CD4-positive, CD25-positive, alpha-beta regulatory T cell (primary cell): ENCODE measurements around the gene TRPV2. TPM values are rescaled to one million over a fixed set of nuclear protein-coding genes. Genes with fewer than 3 reads are reported as not detected.
"Not testable (repeated sequence)": the region's sequence is repeated elsewhere in the genome, so short reads cannot be mapped to it uniquely, and the experiment has no call there.

Experiments
- ATAC-seq, 2 donors: fragments of 150-1000 bp; cut with Tn5 transposase; one replicate each; pipeline ENCODE4 v1.10.0; 2021; ENCODE audit warnings: low read depth in 2 of 2, moderate number of reproducible peaks in 2 of 2, moderate library complexity in 1 of 2
- DNase-seq, 3 donors: peaks; one replicate each; pipeline versions ENCODE4 v3.0.0 to v3.0.0-alpha.2; 2012 to 2022; ENCODE audit warnings: mixed read lengths in 1 of 3
- H3K27ac ChIP-seq: one replicate; pipeline ENCODE4 v1.7.0; 2013; ENCODE audit warnings: mild to moderate bottlenecking, low read length; ENCODE audit not compliant: insufficient read depth, poor library complexity, severe bottlenecking
- H3K27me3 ChIP-seq: one replicate; pipeline ENCODE4 v1.7.0; 2013; ENCODE audit warnings: low read length; ENCODE audit not compliant: control insufficient read depth, insufficient read depth
- H3K36me3 ChIP-seq: one replicate; pipeline ENCODE4 v1.7.0; 2013; ENCODE audit warnings: mild to moderate bottlenecking, low read length, moderate library complexity; ENCODE audit not compliant: control insufficient read depth, insufficient read depth
- H3K4me1 ChIP-seq: 2 replicates; pipeline ENCODE4 v1.7.0; 2013; ENCODE audit warnings: mild to moderate bottlenecking, low read length; ENCODE audit not compliant: insufficient read depth, control insufficient read depth, poor library complexity, severe bottlenecking
- H3K4me3 ChIP-seq: one replicate; pipeline ENCODE4 v1.7.0; 2013; ENCODE audit warnings: low read depth, mild to moderate bottlenecking, low read length, moderate library complexity
- H3K9me3 ChIP-seq, 2 experiments: 1 replicate in 1 of 2; 2 replicates in 1 of 2; pipeline ENCODE4 v1.7.0; 2013; ENCODE audit warnings: low read length in 2 of 2, mild to moderate bottlenecking in 1 of 2, moderate library complexity in 1 of 2; ENCODE audit not compliant: control insufficient read depth in 2 of 2
- H3K27ac Mint-ChIP-seq, 3 donors: one replicate each; pipeline ENCODE4 v1.8.0; 2020 to 2022; ENCODE audit warnings: mild to moderate bottlenecking in 3 of 3, mixed read lengths in 3 of 3, moderate library complexity in 2 of 3
- H3K27me3 Mint-ChIP-seq: one replicate; pipeline ENCODE4 v1.8.0; 2022; ENCODE audit warnings: mild to moderate bottlenecking, mixed read lengths
- H3K36me3 Mint-ChIP-seq: one replicate; pipeline ENCODE4 v1.8.0; 2020; ENCODE audit warnings: mixed read lengths
- H3K4me1 Mint-ChIP-seq, 4 donors: one replicate each; pipeline ENCODE4 v1.8.0; 2020 to 2022; ENCODE audit warnings: mixed read lengths in 4 of 4, mild to moderate bottlenecking in 1 of 4
- H3K4me3 Mint-ChIP-seq, 4 donors: one replicate each; pipeline ENCODE4 v1.8.0; 2020 to 2022; ENCODE audit warnings: mild to moderate bottlenecking in 4 of 4, mixed read lengths in 4 of 4, moderate library complexity in 3 of 4
- H3K9me3 Mint-ChIP-seq, 7 donors: one replicate each; pipeline ENCODE4 v1.8.0; 2020 to 2022; ENCODE audit warnings: mixed read lengths in 7 of 7, mild to moderate bottlenecking in 3 of 7, moderate library complexity in 2 of 7
- polyA plus RNA-seq, 4 donors: library from polyadenylated mRNA; unstranded; fragments of 300-500 nt; fragmentation: Illumina TruSeq; gene quantifications; one replicate each; pipeline ENCODE4 v1.2.3, GENCODE V29; 2021
- total RNA-seq: library from RNA; stranded (reverse); gene quantifications from one replicate; pipeline ENCODE4 v1.2.3, GENCODE V29; 2022

The TRPV2 gene
- total and polyA plus RNA-seq, 5 donors from 2014 or later: 99.4 to 142 (median 125) TPM

DNA sequence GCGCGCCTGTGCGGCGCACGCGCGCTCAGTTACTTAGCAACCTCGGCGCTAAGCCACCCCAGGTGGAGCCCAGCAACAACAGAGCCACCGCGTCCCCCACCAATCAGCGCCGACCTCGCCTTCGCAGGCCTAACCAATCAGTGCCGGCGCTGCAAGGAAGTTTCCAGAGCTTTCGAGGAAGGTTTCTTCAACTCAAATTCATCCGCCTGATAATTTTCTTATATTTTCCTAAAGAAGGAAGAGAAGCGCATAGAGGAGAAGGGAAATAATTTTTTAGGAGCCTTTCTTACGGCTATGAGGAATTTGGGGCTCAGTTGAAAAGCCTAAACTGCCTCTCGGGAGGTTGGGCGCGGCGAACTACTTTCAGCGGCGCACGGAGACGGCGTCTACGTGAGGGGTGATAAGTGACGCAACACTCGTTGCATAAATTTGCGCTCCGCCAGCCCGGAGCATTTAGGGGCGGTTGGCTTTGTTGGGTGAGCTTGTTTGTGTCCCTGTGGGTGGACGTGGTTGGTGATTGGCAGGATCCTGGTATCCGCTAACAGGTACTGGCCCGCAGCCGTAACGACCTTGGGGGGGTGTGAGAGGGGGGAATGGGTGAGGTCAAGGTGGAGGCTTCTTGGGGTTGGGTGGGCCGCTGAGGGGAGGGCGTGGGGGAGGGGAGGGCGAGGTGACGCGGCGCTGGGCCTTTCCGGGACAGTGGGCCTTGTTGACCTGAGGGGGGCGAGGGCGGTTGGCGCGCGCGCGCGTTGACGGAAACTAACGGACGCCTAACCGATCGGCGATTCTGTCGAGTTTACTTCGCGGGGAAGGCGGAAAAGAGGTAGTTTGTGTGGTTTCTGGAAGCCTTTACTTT is 34.5 kb upstream of the TRPV2 start, which contains the start of gene UBB:
Gene UBB (plus strand): TSS at position 452 of the 856 bp plus-strand sequence. CDS start 817 bp downstream, outside the sequence.
- Mint-ChIP-seq H3K9me3 (peaks cover 0 to 2% (median 0%) of the 10 kb centered on the region in 7 donors), H3K4me3 (peak within 1 kb of the TSS; percentile 87 to 95 (median 92)), H3K27ac (peak within 1 kb of the TSS; percentile 96 to 99 (median 98)), H3K27me3 (peaks cover 7% of the 10 kb centered on the region), H3K36me3 (peaks cover 16% of the 10 kb centered on the region), H3K4me1 (peaks cover 5 to 44% (median 34%) of the 10 kb centered on the region in 4 donors)
- peak within 1 kb of the TSS; percentile 94 for H3K27ac ChIP-seq
- peak; percentile 96 to 98 for ATAC-seq
- no peaks in the 10 kb centered on the region for H3K9me3 ChIP-seq
- peaks cover 10% of the 10 kb centered on the region for H3K36me3 ChIP-seq
- H3K4me1 ChIP-seq: peaks cover 17% of the 10 kb centered on the region
- H3K27me3 ChIP-seq: no peaks in the 10 kb centered on the region
- peak within 1 kb of the TSS; percentile 98 for H3K4me3 ChIP-seq
- DNase-seq: peak; percentile 93 to 98 (median 96)

DNA sequence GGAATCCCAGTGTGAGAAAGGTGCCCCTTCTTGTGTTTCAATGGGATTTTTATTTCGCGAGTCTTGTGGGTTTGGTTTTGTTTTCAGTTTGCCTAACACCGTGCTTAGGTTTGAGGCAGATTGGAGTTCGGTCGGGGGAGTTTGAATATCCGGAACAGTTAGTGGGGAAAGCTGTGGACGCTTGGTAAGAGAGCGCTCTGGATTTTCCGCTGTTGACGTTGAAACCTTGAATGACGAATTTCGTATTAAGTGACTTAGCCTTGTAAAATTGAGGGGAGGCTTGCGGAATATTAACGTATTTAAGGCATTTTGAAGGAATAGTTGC is 33.9 kb upstream of the TRPV2 start:
- Mint-ChIP-seq H3K4me3 (peak overlapping the region; percentile 87 to 95 (median 92)), H3K4me1 (peaks cover 5 to 46% (median 35%) of the 10 kb centered on the region in 4 donors), H3K27me3 (peaks cover 8% of the 10 kb centered on the region), H3K27ac (peak overlapping the region; percentile 96 to 99 (median 98)), H3K9me3 (peaks cover 0 to 2% (median 0%) of the 10 kb centered on the region in 7 donors), H3K36me3 (peaks cover 16% of the 10 kb centered on the region)
- peaks cover 22% of the 10 kb centered on the region for H3K4me1 ChIP-seq
- H3K27me3 ChIP-seq: no peaks in the 10 kb centered on the region
- H3K27ac ChIP-seq: peak overlapping the region; percentile 94
- ATAC-seq (no peak), DNase-seq (no peak)
- peak overlapping the region; percentile 98 for H3K4me3 ChIP-seq
- no peaks in the 10 kb centered on the region for H3K9me3 ChIP-seq
- peaks cover 10% of the 10 kb centered on the region for H3K36me3 ChIP-seq

DNA sequence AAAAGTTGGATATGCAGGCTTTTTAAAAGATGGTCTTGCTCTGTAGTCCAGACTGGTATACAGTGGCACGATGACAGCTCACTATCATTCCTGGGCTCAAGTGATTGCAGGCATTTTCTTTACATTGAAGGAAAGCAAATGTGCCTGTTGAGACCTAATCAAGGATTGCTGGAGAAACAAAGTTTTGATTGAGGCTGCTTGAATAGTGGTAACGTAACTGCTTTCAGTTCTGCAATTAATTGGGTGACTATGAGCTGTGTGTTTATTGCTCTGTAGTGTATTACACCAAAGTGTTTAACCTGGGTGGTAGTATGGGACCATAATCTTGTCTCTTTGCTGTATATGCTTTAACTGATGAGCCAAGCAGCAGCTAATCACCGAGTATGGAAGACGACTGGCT is 32.2 kb upstream of the TRPV2 start:
- Histone ChIP-seq H3K27me3 (no peaks in the 10 kb centered on the region), H3K4me3 (peak overlapping the region; percentile 18), H3K9me3 (no peaks in the 10 kb centered on the region), H3K27ac (no peak overlapping the region), H3K36me3 (peaks cover 10% of the 10 kb centered on the region), H3K4me1 (peaks cover 23% of the 10 kb centered on the region)
- Mint-ChIP-seq H3K4me1 (peaks cover 5 to 57% (median 39%) of the 10 kb centered on the region in 4 donors), H3K36me3 (peaks cover 16% of the 10 kb centered on the region), H3K4me3 (peak overlapping the region; percentile 23 to 86 (median 73)), H3K27ac (peak overlapping the region in 2 of 3 donors; percentile 38 to 85), H3K9me3 (peaks cover 0 to 3% (median 0%) of the 10 kb centered on the region in 7 donors), H3K27me3 (peaks cover 16% of the 10 kb centered on the region)
- ATAC-seq (no peak), DNase-seq (no peak)

GRCh38 chr17:16383772-16384287 is 31.5 kb upstream of the TRPV2 start:
- peak overlapping the region; percentile 23 to 79 (median 64) for H3K4me3 Mint-ChIP-seq
- H3K9me3 Mint-ChIP-seq: peaks cover 0 to 3% (median 0%) of the 10 kb centered on the region in 7 donors
- H3K27ac Mint-ChIP-seq: peak overlapping the region; percentile 11 to 48 (median 47)
- H3K27me3 Mint-ChIP-seq: peaks cover 16% of the 10 kb centered on the region
- no peaks in the 10 kb centered on the region for H3K9me3 ChIP-seq
- peaks cover 10% of the 10 kb centered on the region for H3K36me3 ChIP-seq
- peaks cover 5 to 57% (median 39%) of the 10 kb centered on the region in 4 donors for H3K4me1 Mint-ChIP-seq
- H3K4me3 ChIP-seq: no peak overlapping the region
- ATAC-seq (no peak), DNase-seq (no peak)
- peaks cover 16% of the 10 kb centered on the region for H3K36me3 Mint-ChIP-seq
- no peak overlapping the region for H3K27ac ChIP-seq
- H3K4me1 ChIP-seq: peaks cover 23% of the 10 kb centered on the region
- no peaks in the 10 kb centered on the region for H3K27me3 ChIP-seq

GRCh38 chr17:16384557-16384956 is 30.8 kb upstream of the TRPV2 start:
- ATAC-seq (no peak), DNase-seq (no peak)
- H3K36me3 Mint-ChIP-seq: peaks cover 16% of the 10 kb centered on the region
- Histone ChIP-seq H3K36me3 (peaks cover 10% of the 10 kb centered on the region), H3K4me1 (peaks cover 23% of the 10 kb centered on the region), H3K27me3 (no peaks in the 10 kb centered on the region), H3K4me3 (no peak overlapping the region), H3K27ac (peak overlapping the region; percentile 5), H3K9me3 (no peaks in the 10 kb centered on the region)
- H3K27ac Mint-ChIP-seq: peak overlapping the region in 1 of 3 donors; percentile 11
- peaks cover 5 to 57% (median 40%) of the 10 kb centered on the region in 4 donors for H3K4me1 Mint-ChIP-seq
- peaks cover 0 to 3% (median 0%) of the 10 kb centered on the region in 7 donors for H3K9me3 Mint-ChIP-seq
- peak overlapping the region in 3 of 4 donors; percentile 23 to 60 (median 43) for H3K4me3 Mint-ChIP-seq
- peaks cover 16% of the 10 kb centered on the region for H3K27me3 Mint-ChIP-seq

DNA sequence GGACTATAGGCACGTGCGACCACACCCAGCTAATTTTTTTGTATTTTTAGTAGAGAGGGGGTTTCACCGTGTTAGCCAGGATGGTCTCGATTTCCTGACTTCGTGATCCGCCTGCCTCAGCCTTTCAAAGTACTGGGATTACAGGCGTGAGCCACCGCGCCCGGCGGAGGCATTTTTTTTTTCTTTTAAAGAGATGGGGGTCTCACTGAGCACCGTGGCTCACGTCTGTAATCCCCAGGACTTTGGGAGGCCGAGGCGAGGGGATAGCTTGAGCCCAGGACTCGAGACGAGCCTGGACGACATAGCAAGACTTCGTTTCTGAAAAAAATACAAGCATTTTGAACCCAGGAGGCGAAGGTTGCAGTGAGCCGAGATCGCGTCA is 29.3 kb upstream of the TRPV2 start:
- peak overlapping the region in 2 of 3 donors; percentile 82 to 86 for H3K27ac Mint-ChIP-seq
- H3K4me3 Mint-ChIP-seq: peak overlapping the region; percentile 80 to 92 (median 88)
- not testable (repeated sequence) for H3K27me3 ChIP-seq, DNase-seq, H3K4me3 ChIP-seq, H3K9me3 Mint-ChIP-seq, H3K27me3 Mint-ChIP-seq, H3K27ac ChIP-seq, ATAC-seq, H3K9me3 ChIP-seq
- peaks cover 16% of the 10 kb centered on the region for H3K36me3 Mint-ChIP-seq
- peaks cover 23% of the 10 kb centered on the region for H3K4me1 ChIP-seq
- H3K36me3 ChIP-seq: peaks cover 10% of the 10 kb centered on the region
- H3K4me1 Mint-ChIP-seq: peaks cover 0 to 53% (median 36%) of the 10 kb centered on the region in 4 donors

DNA sequence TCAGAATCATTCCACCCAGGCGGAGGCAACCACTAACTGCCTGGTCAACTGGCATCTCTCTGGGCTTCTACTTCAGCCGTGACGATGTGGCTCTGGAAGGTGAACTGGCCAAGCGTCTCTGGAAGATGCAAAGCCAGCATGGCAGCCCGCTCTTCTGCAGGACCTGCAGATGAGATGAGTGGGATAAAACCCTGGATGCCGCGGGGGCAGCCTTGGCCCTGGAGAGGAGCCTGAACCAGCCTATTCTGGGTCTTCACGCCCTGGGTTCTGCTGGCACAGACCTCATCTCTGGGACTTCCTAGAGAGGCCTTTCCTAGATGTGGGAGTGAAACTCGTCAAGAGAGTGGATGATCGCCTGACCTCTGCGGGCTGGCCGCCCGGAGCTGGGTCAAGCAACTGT is 23.9 kb upstream of the TRPV2 start:
- Mint-ChIP-seq H3K27ac (no peak overlapping the region), H3K27me3 (peaks cover 8% of the 10 kb centered on the region)

More for the DNA sequence above, 23.9 kb upstream of the TRPV2 start:
- Histone ChIP-seq H3K4me3 (no peak overlapping the region), H3K9me3 (no peaks in the 10 kb centered on the region), H3K27ac (no peak overlapping the region), H3K36me3 (no peaks in the 10 kb centered on the region), H3K27me3 (no peaks in the 10 kb centered on the region), H3K4me1 (peaks cover 1% of the 10 kb centered on the region)
- ATAC-seq: no peak
- DNase-seq: no peak
- peaks cover 0 to 11% (median 5%) of the 10 kb centered on the region in 4 donors for H3K4me1 Mint-ChIP-seq
- peaks cover 0 to 1% (median 0%) of the 10 kb centered on the region in 7 donors for H3K9me3 Mint-ChIP-seq
- H3K4me3 Mint-ChIP-seq: peak overlapping the region in 1 of 4 donors; percentile 21
- no peaks in the 10 kb centered on the region for H3K36me3 Mint-ChIP-seq
